Measurements from ENCODE around the gene KCNJ13. TPM values are rescaled to one million over a fixed set of nuclear protein-coding genes. Genes with fewer than 3 reads are reported as not detected.
A peak's percentile ranks its signal among the peaks of the same experiment; 100 is the strongest.

The KCNJ13 gene
- total RNA-seq, 1 donor from 2014 or later, result 21.9 TPM

DNA sequence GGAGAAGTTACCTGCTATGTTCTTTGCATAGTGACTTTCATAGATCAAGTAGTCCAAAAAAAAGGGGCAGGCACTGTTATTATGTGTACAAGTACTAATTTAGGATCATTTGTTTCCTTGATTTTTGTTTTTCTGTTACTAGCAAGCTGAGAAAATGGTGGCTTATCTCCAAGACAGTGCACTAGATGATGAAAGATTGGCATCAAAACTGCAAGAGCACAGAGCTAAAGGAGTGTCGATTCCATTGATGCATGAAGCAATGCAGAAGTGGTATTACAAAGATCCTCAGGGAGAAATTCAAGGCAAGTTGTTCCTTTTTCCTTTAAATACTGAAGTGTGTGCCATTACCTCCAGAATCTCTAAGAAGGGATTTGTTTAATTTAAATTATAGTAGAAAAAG is 19.6 kb upstream of the KCNJ13 start:
- H3K4me1 ChIP-seq, result peaks cover 28% of the 10 kb centered on the region
- DNase-seq (ENCODE audit: low spot score), result no peak
- no peak overlapping the region for H2AFZ ChIP-seq (replicated peaks)
- H3K27ac ChIP-seq, result no peak overlapping the region
- no peaks in the 10 kb centered on the region for H3K4me1 Mint-ChIP-seq
- H3F3A ChIP-seq (ENCODE audit: low read depth), result peaks cover 18% of the 10 kb centered on the region
- H3K27me3 Mint-ChIP-seq (ENCODE audit: insufficient read depth, low read depth), result peaks cover 3% of the 10 kb centered on the region
- no peaks in the 10 kb centered on the region for H3K9me3 ChIP-seq (ENCODE audit: low read depth)
- peaks cover 16% of the 10 kb centered on the region for H4K20me1 ChIP-seq (ENCODE audit: low read depth)
- no peak overlapping the region for H3K4me3 Mint-ChIP-seq
- TF ChIP-seq, protein P1, sequence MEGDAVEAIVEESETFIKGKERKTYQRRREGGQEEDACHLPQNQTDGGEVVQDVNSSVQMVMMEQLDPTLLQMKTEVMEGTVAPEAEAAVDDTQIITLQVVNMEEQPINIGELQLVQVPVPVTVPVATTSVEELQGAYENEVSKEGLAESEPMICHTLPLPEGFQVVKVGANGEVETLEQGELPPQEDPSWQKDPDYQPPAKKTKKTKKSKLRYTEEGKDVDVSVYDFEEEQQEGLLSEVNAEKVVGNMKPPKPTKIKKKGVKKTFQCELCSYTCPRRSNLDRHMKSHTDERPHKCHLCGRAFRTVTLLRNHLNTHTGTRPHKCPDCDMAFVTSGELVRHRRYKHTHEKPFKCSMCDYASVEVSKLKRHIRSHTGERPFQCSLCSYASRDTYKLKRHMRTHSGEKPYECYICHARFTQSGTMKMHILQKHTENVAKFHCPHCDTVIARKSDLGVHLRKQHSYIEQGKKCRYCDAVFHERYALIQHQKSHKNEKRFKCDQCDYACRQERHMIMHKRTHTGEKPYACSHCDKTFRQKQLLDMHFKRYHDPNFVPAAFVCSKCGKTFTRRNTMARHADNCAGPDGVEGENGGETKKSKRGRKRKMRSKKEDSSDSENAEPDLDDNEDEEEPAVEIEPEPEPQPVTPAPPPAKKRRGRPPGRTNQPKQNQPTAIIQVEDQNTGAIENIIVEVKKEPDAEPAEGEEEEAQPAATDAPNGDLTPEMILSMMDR (IDR thresholded peaks at IDR 0.05), result no peak
- TF ChIP-seq EZH2phosphoT487 (IDR thresholded peaks at IDR 0.05) (no peak), EZH2 (IDR thresholded peaks at IDR 0.05) (no peak)
- H3K36me3 ChIP-seq, result peaks cover 10% of the 10 kb centered on the region
- H3K4me3 ChIP-seq, result no peak overlapping the region
- no peak overlapping the region for H3K27ac Mint-ChIP-seq
- no peak overlapping the region for H3K9ac ChIP-seq
- no peaks in the 10 kb centered on the region for H3K79me2 ChIP-seq (ENCODE audit: low read depth)
- no peaks in the 10 kb centered on the region for H3K27me3 ChIP-seq
- no peak overlapping the region for H3K4me2 ChIP-seq
- H3K36me3 Mint-ChIP-seq, result peaks cover 26% of the 10 kb centered on the region
- H3K9me3 Mint-ChIP-seq, result no peaks in the 10 kb centered on the region

DNA sequence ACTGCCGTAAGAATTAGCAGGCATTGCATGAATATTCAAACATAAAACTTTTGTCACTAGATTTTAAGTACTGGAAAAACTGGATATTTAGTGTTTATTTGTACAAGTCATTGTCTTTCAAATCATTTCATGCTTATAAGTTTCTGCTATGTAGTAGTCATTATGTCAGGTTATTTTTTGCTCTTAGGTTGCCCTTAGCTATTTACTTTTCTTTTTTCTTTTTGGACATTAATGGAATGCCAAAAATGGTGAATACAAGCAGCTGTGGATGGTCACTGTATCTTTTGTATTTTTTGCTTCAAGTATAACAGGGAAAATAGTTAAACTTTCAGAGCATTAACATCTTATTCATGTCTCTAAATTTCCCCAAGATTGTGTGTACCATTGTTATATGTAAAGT is 18.6 kb upstream of the KCNJ13 start:
- Mint-ChIP-seq H3K4me3 (no peak overlapping the region), H3K27me3 (ENCODE audit: insufficient read depth, low read depth) (no peaks in the 10 kb centered on the region), H3K4me1 (no peaks in the 10 kb centered on the region), H3K36me3 (peaks cover 23% of the 10 kb centered on the region), H3K27ac (no peak overlapping the region), H3K9me3 (no peaks in the 10 kb centered on the region)
- no peaks in the 10 kb centered on the region for H3K9me3 ChIP-seq (ENCODE audit: low read depth)
- H3K4me3 ChIP-seq, result no peak overlapping the region
- no peak for DNase-seq (ENCODE audit: low spot score)
- H4K20me1 ChIP-seq (ENCODE audit: low read depth), result peaks cover 16% of the 10 kb centered on the region
- H3K36me3 ChIP-seq, result peaks cover 9% of the 10 kb centered on the region
- no peaks in the 10 kb centered on the region for H3K27me3 ChIP-seq
- H3K9ac ChIP-seq, result no peak overlapping the region
- TF ChIP-seq, protein P1 (IDR thresholded peaks at IDR 0.05), result no peak
- H3K4me1 ChIP-seq, result peaks cover 28% of the 10 kb centered on the region
- no peak overlapping the region for H3K27ac ChIP-seq
- H3K4me2 ChIP-seq, result no peak overlapping the region
- H3F3A ChIP-seq (ENCODE audit: low read depth), result peaks cover 18% of the 10 kb centered on the region
- no peak overlapping the region for H2AFZ ChIP-seq (replicated peaks)
- H3K79me2 ChIP-seq (ENCODE audit: low read depth), result no peaks in the 10 kb centered on the region

DNA sequence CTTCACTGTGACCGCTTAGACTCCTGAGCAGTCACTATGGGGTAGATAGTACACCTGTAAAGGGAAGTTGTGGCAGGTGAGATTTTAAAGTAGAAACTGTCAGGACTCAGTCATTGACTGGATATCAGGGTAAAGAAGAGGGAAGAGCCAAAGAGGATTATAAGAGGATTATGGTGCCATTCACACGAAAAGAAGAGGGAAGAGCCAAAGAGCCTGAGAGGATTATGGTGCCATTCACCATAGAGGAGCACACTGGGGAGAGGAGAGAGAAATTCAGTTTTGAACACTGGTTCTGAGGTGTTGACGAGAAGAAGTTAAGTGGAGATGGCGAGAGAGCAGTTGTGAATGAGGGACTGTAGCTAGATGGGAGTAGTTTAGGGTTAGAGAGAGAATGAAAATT is 16.9 kb upstream of the KCNJ13 start:
- Histone ChIP-seq H3F3A (ENCODE audit: low read depth) (peaks cover 18% of the 10 kb centered on the region), H3K79me2 (ENCODE audit: low read depth) (no peaks in the 10 kb centered on the region), H3K27ac (peak overlapping the region; percentile 61), H3K9me3 (ENCODE audit: low read depth) (no peaks in the 10 kb centered on the region), H3K9ac (no peak overlapping the region), H3K4me1 (peaks cover 28% of the 10 kb centered on the region), H3K4me3 (peak overlapping the region; percentile 22), H3K4me2 (peak overlapping the region; percentile 51), H4K20me1 (ENCODE audit: low read depth) (peaks cover 16% of the 10 kb centered on the region), H3K27me3 (no peaks in the 10 kb centered on the region), H3K36me3 (peaks cover 6% of the 10 kb centered on the region), H2AFZ (replicated peaks) (no peak overlapping the region)
- H3K4me3 Mint-ChIP-seq, result no peak overlapping the region
- H3K4me1 Mint-ChIP-seq, result peaks cover 5% of the 10 kb centered on the region
- no peaks in the 10 kb centered on the region for H3K27me3 Mint-ChIP-seq (ENCODE audit: insufficient read depth, low read depth)
- TF ChIP-seq, protein P1 (IDR thresholded peaks at IDR 0.05), result no peak
- TF ChIP-seq EZH2phosphoT487 (IDR thresholded peaks at IDR 0.05) (no peak), EZH2 (IDR thresholded peaks at IDR 0.05) (no peak)
- DNase-seq (ENCODE audit: low spot score), result peak; percentile 74
- H3K36me3 Mint-ChIP-seq, result peaks cover 24% of the 10 kb centered on the region
- H3K27ac Mint-ChIP-seq, result no peak overlapping the region
- H3K9me3 Mint-ChIP-seq, result no peaks in the 10 kb centered on the region
